Measurements from ENCODE around the gene GALNT18. TPM values are rescaled to one million over a fixed set of nuclear protein-coding genes. Genes with fewer than 3 reads are reported as not detected.

Gene GALNT18
- polyA plus RNA-seq, 1 donor (not counting 4 experiments of a cell fraction or from before 2014, with no cell fraction given): 27.2 TPM

- H4K20me1 ChIP-seq (ENCODE audit: control insufficient read depth, extremely low read depth, insufficient read depth, low read length): no peaks in the 10 kb centered on the region
- TF ChIP-seq EZH2 (IDR thresholded peaks at IDR 0.05; ENCODE audit: low read length) (no peak), CTCF (optimal IDR thresholded peaks at IDR 0.05 in 1 of 3, IDR thresholded peaks at IDR 0.05 in 1 of 3, conservative IDR thresholded peaks at IDR 0.05 in 1 of 3; ENCODE audit: extremely low read depth in 1 of 3, insufficient read depth in 2 of 3, low read length in 3 of 3) (no peak)
- no peaks in the 10 kb centered on the region for H3K4me1 ChIP-seq (ENCODE audit: control insufficient read depth, extremely low read depth, insufficient read depth, low read length)
- DNase-seq (ENCODE audit: low read depth, low spot score) (no peak), FAIRE-seq (no peak)
- H3K9me3 ChIP-seq (ENCODE audit: control insufficient read depth, low read depth, low read length): no peaks in the 10 kb centered on the region
- H3K79me2 ChIP-seq (ENCODE audit: control insufficient read depth, insufficient read depth, low read length): peaks cover 49% of the 10 kb centered on the region
- H3K27ac ChIP-seq (ENCODE audit: control insufficient read depth, insufficient read depth, low read length): no peak overlapping the region
- no peaks in the 10 kb centered on the region for H3K27me3 ChIP-seq (ENCODE audit: control insufficient read depth, extremely low read depth, insufficient read depth, low read length)
- H3K9me1 ChIP-seq (ENCODE audit: control insufficient read depth, extremely low read depth, insufficient read depth, low read length): no peaks in the 10 kb centered on the region
- no peak overlapping the region for H3K4me2 ChIP-seq (ENCODE audit: control insufficient read depth, extremely low read depth, insufficient read depth, low read depth, low read length)
- no peak overlapping the region for H2AFZ ChIP-seq (ENCODE audit: control insufficient read depth, low read length)
- no peaks in the 10 kb centered on the region for H3K36me3 ChIP-seq (ENCODE audit: control insufficient read depth in 2 of 2, extremely low read depth in 1 of 2, insufficient read depth in 2 of 2, low read length in 2 of 2)
- dilution Hi-C loops (cut with MboI; ENCODE audit: extremely low pct_ligation_motif_present, low sequenced_read_pairs): no loop called here
- no peak overlapping the region for H3K9ac ChIP-seq (ENCODE audit: control insufficient read depth, extremely low read depth, insufficient read depth, low read length)
- no peak overlapping the region for H3K4me3 ChIP-seq (ENCODE audit: control insufficient read depth in 2 of 3, extremely low read depth in 1 of 3, insufficient read depth in 2 of 3, low read depth in 1 of 3, low read length in 3 of 3)
Measured at GRCh38 chr11:11540157-11540556, 81.6 kb downstream of the GALNT18 start.

GRCh38 chr11:11538277-11538960 is 83.4 kb downstream of the GALNT18 start:
- Histone ChIP-seq H2AFZ (ENCODE audit: control insufficient read depth, low read length) (no peak overlapping the region), H3K4me2 (ENCODE audit: control insufficient read depth, extremely low read depth, insufficient read depth, low read depth, low read length) (no peak overlapping the region), H3K9ac (ENCODE audit: control insufficient read depth, extremely low read depth, insufficient read depth, low read length) (no peak overlapping the region), H3K36me3 (ENCODE audit: control insufficient read depth in 2 of 2, extremely low read depth in 1 of 2, insufficient read depth in 2 of 2, low read length in 2 of 2) (no peaks in the 10 kb centered on the region), H3K9me3 (ENCODE audit: control insufficient read depth, low read depth, low read length) (no peaks in the 10 kb centered on the region), H4K20me1 (ENCODE audit: control insufficient read depth, extremely low read depth, insufficient read depth, low read length) (no peaks in the 10 kb centered on the region), H3K4me1 (ENCODE audit: control insufficient read depth, extremely low read depth, insufficient read depth, low read length) (no peaks in the 10 kb centered on the region), H3K9me1 (ENCODE audit: control insufficient read depth, extremely low read depth, insufficient read depth, low read length) (no peaks in the 10 kb centered on the region), H3K27ac (ENCODE audit: control insufficient read depth, insufficient read depth, low read length) (no peak overlapping the region), H3K27me3 (ENCODE audit: control insufficient read depth, extremely low read depth, insufficient read depth, low read length) (no peaks in the 10 kb centered on the region), H3K4me3 (ENCODE audit: control insufficient read depth in 2 of 3, extremely low read depth in 1 of 3, insufficient read depth in 2 of 3, low read depth in 1 of 3, low read length in 3 of 3) (no peak overlapping the region), H3K79me2 (ENCODE audit: control insufficient read depth, insufficient read depth, low read length) (peaks cover 53% of the 10 kb centered on the region)
- dilution Hi-C loops (cut with MboI; ENCODE audit: extremely low pct_ligation_motif_present, low sequenced_read_pairs): no loop called here
- TF ChIP-seq CTCF (optimal IDR thresholded peaks at IDR 0.05 in 1 of 3, IDR thresholded peaks at IDR 0.05 in 1 of 3, conservative IDR thresholded peaks at IDR 0.05 in 1 of 3; ENCODE audit: extremely low read depth in 1 of 3, insufficient read depth in 2 of 3, low read length in 3 of 3) (no peak), EZH2 (IDR thresholded peaks at IDR 0.05; ENCODE audit: low read length) (no peak)
- DNase-seq (ENCODE audit: low read depth, low spot score) (no peak), FAIRE-seq (no peak)

Measured in keratinocyte (primary cell).